ENCODE results near the gene UNC13C.

UNC13C gene

GRCh38 chr15:54119051-54119450 is 140.8 kb downstream of the UNC13C start:
- Histone ChIP-seq H3K79me2 (ENCODE audit: insufficient read depth, low read depth) (no peaks in the 10 kb centered on the region), H2AFZ (ENCODE audit: low read depth) (no peak overlapping the region), H3K27me3 (ENCODE audit: insufficient read depth, low read depth) (no peaks in the 10 kb centered on the region), H4K20me1 (ENCODE audit: insufficient read depth) (no peaks in the 10 kb centered on the region), H3K4me1 (ENCODE audit: low read depth, poor library complexity, severe bottlenecking) (no peaks in the 10 kb centered on the region), H3K4me3 (IDR thresholded peaks at IDR 0.05; ENCODE audit: insufficient read depth, low read depth, low read length) (no peak overlapping the region), H3K9ac (no peak overlapping the region), H3K27ac (no peak overlapping the region), H3K4me2 (no peak overlapping the region), H3K36me3 (ENCODE audit: insufficient read depth) (no peaks in the 10 kb centered on the region)
- no peak for TF ChIP-seq CTCF (conservative IDR thresholded peaks at IDR 0.05; ENCODE audit: low read depth, low read length)

- H3K27me3 ChIP-seq (ENCODE audit: insufficient read depth, low read depth) = no peaks in the 10 kb centered on the region
- no peaks in the 10 kb centered on the region for H3K79me2 ChIP-seq (ENCODE audit: insufficient read depth, low read depth)
- no peak overlapping the region for H3K4me2 ChIP-seq
- H4K20me1 ChIP-seq (ENCODE audit: insufficient read depth) = no peaks in the 10 kb centered on the region
- no peak overlapping the region for H3K4me3 ChIP-seq (IDR thresholded peaks at IDR 0.05; ENCODE audit: insufficient read depth, low read depth, low read length)
- no peaks in the 10 kb centered on the region for H3K36me3 ChIP-seq (ENCODE audit: insufficient read depth)
- no peak overlapping the region for H2AFZ ChIP-seq (ENCODE audit: low read depth)
- no peaks in the 10 kb centered on the region for H3K4me1 ChIP-seq (ENCODE audit: low read depth, poor library complexity, severe bottlenecking)
- no peak for TF ChIP-seq CTCF (conservative IDR thresholded peaks at IDR 0.05; ENCODE audit: low read depth, low read length)
- no peak overlapping the region for H3K9ac ChIP-seq
- H3K27ac ChIP-seq = no peak overlapping the region
Observed at GRCh38 chr15:54120949-54121463, 142.8 kb downstream of the UNC13C start.

GRCh38 chr15:54127574-54127973 is 149.3 kb downstream of the UNC13C start:
- TF ChIP-seq CTCF (conservative IDR thresholded peaks at IDR 0.05; ENCODE audit: low read depth, low read length) = no peak
- Histone ChIP-seq H3K4me1 (ENCODE audit: low read depth, poor library complexity, severe bottlenecking) (no peaks in the 10 kb centered on the region), H3K27me3 (ENCODE audit: insufficient read depth, low read depth) (no peaks in the 10 kb centered on the region), H3K4me2 (no peak overlapping the region), H2AFZ (ENCODE audit: low read depth) (no peak overlapping the region), H3K27ac (no peak overlapping the region), H3K79me2 (ENCODE audit: insufficient read depth, low read depth) (no peaks in the 10 kb centered on the region), H3K4me3 (IDR thresholded peaks at IDR 0.05; ENCODE audit: insufficient read depth, low read depth, low read length) (no peak overlapping the region), H3K36me3 (ENCODE audit: insufficient read depth) (no peaks in the 10 kb centered on the region), H3K9ac (no peak overlapping the region), H4K20me1 (ENCODE audit: insufficient read depth) (no peaks in the 10 kb centered on the region)

GRCh38 chr15:54131410-54131809 is 153.2 kb downstream of the UNC13C start:
- Histone ChIP-seq H3K4me2 (no peak overlapping the region), H3K36me3 (ENCODE audit: insufficient read depth) (no peaks in the 10 kb centered on the region), H3K4me3 (IDR thresholded peaks at IDR 0.05; ENCODE audit: insufficient read depth, low read depth, low read length) (no peak overlapping the region), H4K20me1 (ENCODE audit: insufficient read depth) (no peaks in the 10 kb centered on the region), H2AFZ (ENCODE audit: low read depth) (no peak overlapping the region), H3K4me1 (ENCODE audit: low read depth, poor library complexity, severe bottlenecking) (no peaks in the 10 kb centered on the region), H3K9ac (no peak overlapping the region), H3K79me2 (ENCODE audit: insufficient read depth, low read depth) (no peaks in the 10 kb centered on the region), H3K27me3 (ENCODE audit: insufficient read depth, low read depth) (no peaks in the 10 kb centered on the region), H3K27ac (no peak overlapping the region)
- no peak for TF ChIP-seq CTCF (conservative IDR thresholded peaks at IDR 0.05; ENCODE audit: low read depth, low read length)

Measured in KMS-11 (cell line).